ENCODE results near the gene PID1.
"Not testable (repeated sequence)": the region's sequence is repeated elsewhere in the genome, so short reads cannot be mapped to it uniquely, and the experiment has no call there.

The PID1 gene

DNA sequence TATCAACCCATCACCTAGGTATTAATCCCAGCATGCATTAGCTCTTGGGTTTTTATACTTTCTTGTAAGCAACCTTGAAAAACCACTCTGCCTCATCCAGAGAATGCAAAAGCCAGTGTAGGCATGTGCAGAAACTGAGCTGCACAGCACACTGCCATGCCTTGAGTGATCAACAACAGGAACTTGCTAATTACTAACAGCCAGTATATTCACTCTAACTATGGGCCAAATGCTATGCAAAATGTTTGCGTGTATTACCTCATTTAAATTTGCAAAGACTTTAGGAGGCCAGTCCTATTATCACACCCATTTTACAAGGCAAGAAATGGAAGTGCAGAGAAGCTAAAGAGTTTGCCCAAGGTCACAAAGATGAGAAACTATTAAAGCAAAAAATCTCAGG, 169.8 kb downstream of the PID1 start:
- no peak for DNase-seq

DNA sequence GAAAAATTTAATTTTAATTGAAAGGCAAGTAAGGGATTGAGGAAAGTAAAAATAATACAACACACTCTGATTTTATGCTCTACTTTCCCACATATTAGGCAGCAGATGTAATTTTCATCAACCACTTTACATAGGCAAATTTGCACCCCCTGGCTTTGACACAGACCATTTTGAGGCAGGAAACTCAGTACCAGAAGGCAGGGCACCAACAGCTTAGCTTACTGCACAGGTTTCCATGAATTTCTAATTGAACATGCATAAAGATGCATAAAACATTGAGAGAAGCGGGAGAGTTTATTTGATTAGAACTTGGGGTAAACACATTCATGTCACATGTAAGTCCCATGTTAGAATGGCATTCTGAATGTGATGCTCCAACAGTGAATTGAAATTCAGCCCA, 171.9 kb downstream of the PID1 start:
- DNase-seq, result no peak

DNA sequence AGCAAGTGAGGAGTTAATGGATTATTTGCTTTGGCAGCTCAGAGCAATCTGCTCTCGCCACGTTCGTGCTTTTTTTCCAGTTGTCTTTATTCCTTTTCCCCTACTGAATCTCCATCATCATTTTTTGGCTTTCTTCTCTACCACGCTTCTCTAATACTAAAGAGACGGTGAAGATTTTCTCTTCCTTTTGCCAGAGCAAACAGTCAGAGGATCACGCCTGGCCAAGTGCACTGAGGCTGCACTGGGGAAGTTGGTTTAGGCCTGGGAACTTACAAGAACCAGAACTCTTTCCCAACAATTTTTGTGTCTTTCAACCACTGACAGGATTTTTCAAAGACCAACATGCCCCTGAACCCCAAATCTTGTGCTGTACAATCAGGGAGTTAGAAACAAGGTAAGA, 172.3 kb downstream of the PID1 start:
- DNase-seq, result no peak

DNA sequence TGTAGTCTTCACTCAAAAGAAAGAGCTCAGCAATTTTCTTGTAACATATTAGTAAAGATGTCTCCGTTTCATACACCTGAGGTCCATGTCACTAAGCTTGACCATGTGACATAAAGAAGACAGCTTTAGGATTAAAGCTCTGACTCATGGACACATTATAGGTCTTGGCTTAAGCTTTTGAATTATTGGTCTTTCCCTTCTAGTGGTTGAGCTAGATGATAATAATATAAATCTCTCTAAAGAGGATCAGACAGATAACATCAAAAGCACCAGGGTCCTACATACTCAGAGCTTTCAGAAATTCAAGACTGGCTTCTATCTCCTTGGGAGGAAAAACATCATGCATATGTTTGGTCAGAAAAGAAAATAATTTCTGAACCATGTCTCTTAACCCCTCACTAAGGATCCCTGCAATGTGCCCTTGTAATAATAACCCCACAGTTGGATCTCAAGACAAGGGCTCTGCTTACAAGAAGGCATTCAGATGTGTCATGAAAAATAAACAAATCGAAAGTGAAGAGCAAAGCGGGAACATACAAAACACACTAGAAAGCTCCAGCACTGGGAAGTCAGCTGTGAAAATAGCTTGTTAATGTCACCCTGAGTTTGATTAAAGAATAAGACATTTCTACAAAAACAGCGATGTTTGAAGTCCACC, 174.5 kb downstream of the PID1 start:
- DNase-seq, result no peak

DNA sequence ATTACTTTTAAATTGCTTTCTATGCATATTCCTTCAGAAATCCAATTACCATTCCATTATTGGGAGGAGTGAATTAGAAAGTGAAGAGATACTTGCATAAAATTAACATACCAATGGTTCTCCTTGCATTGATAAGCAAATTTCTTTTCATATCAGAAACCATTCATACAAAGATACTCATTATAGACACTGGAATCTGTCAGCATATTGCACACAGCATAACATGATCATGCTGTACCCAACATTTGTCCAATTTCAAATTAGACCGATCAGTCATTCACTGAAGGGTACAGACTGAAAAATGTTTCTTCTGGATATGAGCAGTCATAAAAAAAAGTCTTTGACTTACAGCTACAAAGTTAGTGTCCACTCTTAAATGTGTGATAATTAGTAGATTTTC, 175.6 kb downstream of the PID1 start:
- no peak for DNase-seq

DNA sequence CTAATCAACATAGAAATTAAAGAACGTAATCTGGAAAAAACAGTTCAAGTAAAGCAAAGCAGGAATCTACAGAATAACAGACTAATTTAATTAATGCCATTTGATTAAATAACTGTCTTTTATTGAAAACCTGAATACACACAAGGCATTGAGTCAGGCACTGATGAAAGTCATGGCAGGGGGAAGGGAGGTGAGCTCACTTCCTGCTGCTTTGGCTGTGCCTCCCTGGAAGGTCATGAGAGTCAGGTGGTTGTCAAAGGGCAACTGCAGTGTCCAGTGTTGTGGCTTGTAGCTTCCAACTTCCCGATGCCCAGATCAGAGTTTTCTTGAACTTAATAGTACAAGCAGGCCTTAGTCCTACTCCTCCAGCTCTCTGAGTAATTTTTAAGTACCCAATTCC, 180.9 kb downstream of the PID1 start:
- DNase-seq, result no peak

DNA sequence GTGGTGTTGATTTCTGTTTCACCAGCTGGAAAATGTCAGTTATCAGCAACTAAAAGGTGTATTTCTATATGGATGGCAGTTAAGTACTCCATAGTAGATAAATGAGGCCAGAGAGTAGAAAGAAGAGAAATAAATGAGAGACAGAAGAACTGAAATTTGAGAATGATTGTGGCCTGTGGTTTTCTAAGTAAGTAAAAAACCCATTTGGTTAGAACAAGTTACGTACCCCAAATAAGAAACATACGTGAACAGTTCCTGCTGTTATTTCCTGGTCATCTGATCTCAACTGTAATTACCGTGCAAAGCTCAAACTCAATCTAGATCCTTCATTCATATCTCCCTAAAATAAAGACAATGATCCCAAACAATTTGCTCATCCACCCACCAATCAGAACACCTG, 181.3 kb downstream of the PID1 start:
- no peak for DNase-seq

DNA sequence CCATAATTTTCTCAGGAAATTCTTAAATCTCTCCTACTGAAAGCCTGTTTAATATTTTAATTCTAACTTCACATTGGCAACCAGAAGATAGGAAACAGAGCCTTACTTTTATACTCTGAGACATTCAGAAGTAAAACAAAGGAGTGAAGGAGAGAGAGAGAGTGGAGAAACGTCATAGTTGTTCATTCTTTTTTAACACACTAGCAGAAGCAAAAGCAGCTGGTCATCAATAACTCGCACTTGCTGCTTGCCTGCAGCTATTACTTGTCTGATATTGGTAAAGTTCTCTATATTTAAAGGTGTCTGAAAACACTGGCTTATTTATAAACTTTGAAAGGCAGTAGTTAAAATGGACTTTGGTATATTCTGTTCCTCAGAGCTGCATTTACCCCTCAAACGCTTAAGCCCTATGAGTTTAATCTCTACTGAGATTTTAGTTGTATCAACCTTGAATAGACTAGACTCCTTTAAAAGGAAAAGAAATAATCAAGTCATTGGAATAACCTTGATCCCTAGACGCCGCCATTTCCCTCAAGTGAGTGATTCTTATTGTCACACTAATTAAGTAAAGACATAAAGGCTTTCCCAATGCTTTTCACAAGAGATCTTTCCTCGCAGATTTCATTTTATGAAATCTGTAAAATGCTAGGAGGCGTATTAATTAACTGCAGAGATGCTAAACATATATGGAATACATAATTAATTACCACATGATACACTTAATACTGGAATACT, 182.0 kb downstream of the PID1 start:
- no peak for DNase-seq

DNA sequence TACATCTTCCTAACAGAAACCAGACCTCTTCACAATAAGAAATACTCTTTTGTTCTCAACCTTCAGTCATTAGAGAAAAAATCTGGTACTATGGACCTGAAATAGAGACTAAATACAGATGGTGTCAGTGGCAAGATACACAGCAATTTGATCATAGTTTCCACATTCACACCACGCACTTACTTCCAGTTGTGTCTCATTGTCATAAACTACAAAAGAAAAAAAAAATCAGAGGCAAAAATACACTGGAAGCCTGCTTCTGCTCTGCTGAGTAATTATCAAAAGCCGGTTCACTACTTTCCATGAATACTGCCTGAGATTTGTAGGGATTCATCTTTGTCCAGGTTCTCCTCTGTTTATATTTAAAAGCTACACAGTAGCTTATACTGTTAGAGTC, 182.6 kb downstream of the PID1 start:
- DNase-seq, result no peak

DNA sequence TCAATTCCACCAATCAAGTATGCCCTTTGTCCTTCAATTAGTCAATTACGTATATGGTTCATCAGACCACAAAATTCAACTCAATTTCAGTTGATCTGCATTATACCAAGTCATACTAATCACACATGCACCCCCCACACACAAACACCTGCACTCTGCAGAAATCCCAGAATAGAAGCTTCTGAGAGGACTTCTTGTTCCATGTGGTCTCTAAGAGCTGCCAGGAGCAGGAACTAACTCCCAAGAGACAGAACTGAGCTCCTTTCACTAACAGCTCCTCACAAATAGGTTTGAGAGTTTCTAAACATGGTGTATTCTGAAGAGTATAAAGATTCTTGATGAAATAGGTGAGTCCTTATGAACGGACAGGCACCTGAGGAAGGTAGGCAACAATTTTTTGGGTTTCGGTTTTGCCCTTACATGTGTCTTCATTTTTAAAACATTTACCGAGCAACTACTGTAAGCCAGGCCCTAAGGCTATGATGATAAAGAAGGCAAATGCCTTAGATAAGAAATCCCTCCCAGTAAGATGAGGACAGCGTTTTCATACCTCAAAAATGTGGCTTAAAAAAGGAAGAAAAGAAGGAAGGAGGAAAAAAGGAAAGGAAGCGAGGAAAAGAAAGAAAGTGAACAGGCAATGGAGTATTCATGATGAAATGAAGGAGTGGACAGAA, 183.1 kb downstream of the PID1 start:
- no peak for DNase-seq

DNA sequence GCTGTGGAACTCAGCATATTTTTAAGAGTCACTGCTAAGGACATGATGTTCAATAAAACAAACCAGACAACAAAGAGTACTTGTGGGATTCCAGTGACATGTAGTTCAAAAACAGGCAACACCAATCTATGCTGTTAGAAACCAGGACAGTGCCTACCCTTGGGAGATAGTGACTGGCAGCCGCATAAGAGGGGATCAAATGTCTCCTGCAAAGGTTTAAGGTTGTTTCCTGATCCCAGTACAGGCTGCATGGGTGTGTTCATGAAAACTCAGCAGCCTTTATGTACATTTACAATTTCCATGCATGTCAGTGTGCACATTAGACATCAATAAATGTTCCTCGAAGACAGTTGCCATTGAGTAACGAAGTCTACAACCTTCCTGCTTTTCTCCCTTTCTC, 183.8 kb downstream of the PID1 start:
- no peak for DNase-seq

DNA sequence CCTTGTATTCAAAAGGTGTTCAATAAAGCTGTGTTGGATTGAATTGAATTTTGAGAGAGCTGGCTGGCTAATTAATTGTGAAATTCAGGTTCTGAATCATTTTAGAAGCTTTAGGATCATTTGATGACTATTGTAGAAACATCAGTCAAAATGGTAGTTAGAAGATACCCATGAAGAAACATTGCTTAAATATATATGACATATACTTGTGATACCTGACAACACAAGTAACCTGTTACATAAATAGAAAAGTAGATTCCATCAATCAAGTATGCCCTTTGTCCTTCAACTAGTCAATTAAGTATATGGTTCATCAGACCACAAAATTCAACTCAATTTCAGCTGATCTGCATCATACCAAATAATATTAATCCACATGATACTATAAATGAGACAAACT, 185.6 kb downstream of the PID1 start:
- DNase-seq, result no peak

DNA sequence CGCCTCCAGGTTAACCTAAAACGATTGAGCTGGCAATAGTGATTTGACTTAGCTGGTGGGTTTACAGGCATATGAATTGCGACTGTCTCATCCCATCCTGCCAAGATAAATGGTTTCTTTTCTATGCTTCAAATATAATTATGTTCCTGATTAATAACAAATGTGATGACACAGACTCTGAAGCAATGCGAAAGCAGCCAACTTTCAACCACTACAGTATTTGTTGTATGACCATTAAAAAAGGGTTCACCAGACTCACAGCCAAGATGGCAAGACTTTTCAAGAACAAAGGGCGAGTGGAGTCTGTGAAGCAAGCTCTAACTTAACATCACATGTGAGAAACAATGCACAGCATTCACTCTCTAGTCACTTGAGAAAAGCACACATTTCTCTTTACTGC, 186.6 kb downstream of the PID1 start:
- no peak for DNase-seq

DNA sequence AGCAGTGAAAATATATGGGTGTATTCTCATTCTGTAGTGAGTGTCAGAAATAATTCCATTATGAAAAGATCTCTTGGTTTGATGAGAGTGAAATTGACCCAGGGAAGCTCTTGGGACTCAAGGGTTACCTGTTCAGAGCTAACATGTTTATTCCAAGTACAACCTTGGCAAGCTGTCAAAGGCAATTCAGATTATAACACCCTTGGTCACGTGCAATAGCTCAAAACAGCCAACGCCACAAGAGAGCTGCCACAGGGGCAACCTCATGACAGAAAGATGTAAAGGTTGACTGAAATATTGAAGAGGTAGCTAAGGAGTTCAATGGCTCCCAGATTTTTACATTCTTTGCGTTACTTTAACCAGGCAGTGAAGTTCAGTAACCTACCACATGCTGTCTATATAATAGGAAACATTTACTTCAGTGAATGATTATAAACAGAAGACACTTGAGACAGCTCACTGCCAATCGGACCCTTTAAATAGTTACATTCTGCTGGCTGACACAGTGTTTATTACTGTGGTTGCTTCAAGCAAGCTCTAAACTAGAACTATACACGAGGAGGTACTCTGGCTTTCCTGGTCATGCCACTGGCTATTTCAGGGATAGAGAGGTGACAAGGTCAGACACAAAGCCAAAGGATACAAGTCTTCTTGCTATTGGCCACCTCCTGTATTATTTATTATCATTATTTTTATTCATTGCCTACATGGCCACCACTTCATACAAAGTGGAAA, 187.3 kb downstream of the PID1 start:
- DNase-seq, result no peak

DNA sequence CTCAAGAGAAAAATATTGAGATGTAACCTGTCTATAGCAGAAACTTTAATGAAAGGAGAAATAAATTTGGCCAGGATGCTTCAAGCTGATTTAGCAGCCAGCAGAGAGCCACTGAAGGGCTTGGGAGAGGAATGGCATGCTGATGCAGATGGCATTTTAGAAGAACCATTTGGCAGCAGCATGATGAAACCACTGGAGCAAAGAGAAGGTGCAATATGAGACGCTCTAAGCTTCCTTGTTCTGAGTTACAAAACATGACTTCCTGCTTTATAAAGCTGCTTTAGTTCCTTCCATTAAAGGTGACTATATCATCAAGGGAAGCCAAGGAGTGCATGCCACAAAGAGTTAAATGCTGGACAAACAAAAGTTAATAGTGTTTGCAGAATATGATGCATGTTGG, 189.7 kb downstream of the PID1 start:
- no peak for DNase-seq

DNA sequence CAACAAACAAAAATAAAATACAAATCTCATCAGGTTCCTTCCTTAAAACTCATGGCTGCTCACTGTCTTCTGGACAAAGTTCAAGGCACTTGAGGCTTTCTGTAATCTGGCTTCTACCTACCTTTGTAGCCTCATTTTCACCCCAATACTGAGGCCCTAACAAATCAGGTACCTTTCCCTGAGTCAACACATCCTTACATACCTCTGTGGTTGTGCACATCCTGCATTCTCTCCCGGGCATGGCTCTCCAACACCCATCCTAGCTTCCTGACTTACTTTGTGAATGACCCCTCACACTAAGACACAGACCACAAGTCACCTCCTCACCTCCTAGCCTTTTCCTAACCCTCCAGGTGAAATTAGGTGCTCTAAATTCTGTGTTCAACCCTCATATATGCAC, 190.9 kb downstream of the PID1 start:
- no peak for DNase-seq

DNA sequence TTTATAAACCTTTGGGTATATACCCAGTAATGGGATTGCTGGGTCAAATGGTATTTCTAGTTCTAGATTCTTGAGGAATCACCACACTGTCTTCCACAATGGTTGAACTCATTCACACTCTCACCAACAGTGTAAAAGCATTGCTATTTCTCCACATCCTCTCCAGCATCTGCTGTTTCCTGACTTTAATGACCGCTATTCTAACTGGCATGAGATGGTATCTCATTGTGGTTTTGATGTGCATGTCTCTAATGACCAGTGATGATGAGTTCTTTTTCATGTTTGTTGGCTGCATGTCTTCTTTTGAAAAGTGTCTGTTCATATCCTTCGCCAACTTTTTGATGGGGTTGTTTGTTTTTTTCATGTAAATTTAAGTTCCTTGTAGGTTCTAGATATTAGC, 194.2 kb downstream of the PID1 start:
- DNase-seq, result not testable (repeated sequence)

DNA sequence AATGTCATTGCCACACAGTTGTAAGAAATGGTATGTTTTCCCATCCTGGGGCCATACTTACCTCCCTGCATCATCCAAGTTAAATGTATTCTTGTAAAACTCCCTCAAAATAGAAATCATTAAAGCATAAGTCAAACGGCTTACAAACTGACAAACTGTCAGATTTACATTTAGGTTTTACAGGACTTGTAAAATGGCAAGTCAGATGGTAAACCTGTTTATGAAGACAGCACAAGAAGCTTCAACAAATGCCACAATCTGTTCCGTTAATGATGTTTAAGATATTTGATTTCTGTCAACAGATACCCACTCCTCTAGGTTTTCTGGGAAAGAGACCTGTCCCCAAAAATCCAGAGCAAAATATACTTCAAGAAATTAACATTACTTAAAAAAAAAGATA, 197.2 kb downstream of the PID1 start:
- DNase-seq, result no peak

DNA sequence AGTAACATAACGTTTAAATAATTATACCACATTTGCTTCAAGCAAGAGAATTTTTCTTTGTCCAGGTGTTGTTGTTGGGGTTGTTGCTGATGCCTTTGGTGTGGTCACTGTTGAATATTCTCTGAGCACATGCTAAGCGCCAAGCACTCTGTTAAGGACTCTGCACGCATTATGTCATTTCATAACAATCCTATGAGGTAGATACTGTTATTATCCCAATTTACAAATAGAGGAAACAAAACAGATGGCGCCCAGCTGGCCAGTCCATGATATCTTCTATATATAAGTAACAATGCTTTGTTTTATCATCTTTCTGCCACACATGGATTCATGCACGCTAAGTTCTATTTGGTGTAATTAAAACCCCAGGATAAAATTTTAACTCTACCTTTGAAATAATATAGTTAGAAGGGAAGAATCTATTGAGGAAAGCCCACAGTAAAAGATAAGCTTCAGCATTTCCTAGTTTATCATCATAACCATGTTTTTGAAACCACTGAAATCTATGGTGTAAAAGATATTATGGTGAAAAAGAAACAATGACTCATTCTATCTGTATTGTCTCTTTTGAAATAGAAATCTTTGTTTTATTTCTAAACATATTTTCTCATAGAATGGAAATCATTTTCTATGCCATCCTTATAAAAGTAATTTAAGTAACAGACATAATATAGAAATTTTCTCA, 199.7 kb downstream of the PID1 start:
- DNase-seq, result no peak

DNA sequence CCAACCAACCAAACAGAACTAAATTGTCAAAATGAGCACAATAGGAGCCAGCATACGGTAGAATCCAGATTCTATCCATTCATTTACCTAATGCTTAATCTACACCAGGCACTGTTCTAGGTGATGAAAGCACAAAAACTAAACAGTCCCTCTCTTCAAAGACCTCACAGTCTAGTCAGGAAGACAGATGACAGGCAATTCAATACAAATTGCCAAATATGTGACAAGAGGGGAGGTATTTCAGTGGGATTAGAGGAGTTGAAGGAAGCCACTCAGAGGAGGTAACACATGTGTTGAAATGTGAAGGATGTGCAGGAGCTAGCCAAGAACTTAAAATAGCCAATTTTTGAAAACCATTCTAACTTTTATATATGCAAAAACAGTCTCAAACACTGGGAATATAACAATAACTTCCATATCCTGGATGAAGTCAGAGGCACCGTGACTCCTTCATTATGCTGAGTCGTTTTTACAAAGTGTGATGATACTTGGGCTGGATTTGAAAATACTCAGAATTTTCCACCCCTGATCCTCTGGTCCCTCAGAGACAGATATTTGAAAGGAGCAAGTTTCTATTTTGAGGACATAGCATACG, 204.9 kb downstream of the PID1 start:
- DNase-seq, result no peak

DNA sequence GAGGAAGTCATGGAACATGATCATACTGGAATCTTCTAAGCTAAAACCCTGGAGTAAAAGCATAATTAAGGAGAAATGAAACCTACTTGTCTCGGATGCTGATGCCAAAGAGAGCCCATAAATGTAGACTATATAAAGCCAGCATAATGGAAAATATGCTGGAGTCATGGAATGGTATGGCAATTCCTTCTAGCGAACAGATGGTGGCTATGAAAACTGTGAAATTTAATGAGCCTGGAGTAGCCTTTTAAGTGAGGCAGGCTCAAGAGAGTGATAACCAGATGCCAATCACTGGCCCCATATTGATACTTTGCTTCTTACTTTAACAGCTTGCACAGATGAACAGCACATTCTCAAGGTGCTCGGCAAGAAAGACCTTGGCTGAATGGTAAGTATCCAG, 206.3 kb downstream of the PID1 start:
- DNase-seq, result no peak

DNA sequence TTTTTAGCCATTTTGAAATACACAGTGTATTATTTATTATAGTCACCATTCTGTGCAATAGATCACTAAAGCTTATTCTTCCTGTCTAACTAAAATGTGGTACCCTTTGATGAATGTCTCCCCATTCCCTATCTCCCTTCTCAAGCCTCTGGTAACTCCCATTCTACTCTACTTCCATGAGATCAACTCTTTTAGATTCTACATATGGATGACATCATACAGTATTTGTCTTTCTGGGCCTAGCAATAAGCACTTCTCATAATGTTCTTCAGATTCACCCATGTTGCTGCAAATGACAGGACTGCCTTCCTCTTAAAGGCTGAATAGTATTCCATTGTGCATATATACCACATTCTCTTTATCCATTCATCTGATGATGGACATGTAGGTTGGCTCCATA, 210.9 kb downstream of the PID1 start:
- no peak for DNase-seq

Data from activated CD4-positive, alpha-beta T cell treated with anti-CD3 and anti-CD28 coated beads, Interleukin-2, Interleukin-6, amounts not matched to agents 100 ng/mL and 50 ng/mL, durations not matched to agents 16 hours and 8 hours (primary cell).